Stimulated activated CD4-positive, alpha-beta T cell treated with anti-CD3 and anti-CD28 coated beads, Interleukin-15, amount 100 ng/mL, for 1 hour (primary cell): ENCODE data around the gene TBK1.
"Not testable (repeated sequence)": the region's sequence is repeated elsewhere in the genome, so short reads cannot be mapped to it uniquely, and the experiment has no call there.

Experiments
- DNase-seq, 2 donors: peaks; one replicate each; pipeline ENCODE4 v3.0.0-alpha.2; 2020; ENCODE audit warnings: low read depth in 1 of 2, low spot score in 1 of 2

Gene TBK1

DNA sequence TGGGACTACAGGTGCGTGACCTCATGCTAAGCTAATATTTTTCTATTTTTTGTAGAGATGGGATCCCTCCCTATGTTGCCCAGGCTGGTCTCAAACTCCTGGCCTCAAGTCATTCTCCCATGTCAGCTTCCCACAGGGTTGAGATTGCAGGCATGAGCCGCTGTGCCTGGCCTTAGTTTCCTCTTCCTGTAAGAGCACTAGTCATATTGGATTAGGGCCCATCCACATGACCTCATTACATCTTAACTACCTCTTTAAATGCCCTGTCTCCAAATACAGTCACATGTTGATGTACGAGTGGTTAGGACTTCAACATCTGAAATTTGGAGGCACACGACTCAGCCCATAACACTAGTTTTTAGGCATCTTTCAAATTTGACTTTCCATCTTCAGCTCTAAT is 86.2 kb downstream of the TBK1 start:
- DNase-seq: no peak

DNA sequence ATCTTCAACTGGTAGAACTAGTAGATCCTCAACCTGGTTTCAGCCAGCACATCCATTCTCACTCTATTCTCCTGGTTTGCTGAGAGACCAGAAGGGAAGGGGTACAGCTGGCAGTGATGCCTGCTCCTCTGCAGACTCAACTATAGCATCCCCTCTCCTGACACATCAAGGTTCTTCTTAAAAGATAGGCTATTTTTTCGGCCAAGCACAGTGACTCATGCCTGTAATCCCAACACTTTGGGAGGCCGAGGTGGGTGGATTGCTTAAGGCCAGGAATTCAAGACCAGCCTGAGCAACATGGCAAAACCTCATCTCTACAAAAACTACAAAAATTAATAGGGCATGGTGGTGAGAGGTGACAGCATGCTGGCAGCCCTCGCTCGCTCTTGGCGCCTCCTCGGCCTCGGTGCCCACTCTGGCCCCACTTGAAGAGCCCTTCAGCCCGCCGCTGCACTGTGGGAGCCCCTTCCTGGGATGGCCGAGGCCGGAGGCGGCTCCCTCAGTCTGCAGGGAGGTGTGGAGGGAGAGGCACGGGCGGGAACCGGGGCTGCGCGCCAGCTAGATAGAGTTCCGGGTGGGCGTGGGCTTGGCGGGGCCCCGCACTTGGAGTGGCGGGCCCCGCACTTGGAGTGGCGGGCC is 90.6 kb downstream of the TBK1 start:
- not testable (repeated sequence) for DNase-seq

DNA sequence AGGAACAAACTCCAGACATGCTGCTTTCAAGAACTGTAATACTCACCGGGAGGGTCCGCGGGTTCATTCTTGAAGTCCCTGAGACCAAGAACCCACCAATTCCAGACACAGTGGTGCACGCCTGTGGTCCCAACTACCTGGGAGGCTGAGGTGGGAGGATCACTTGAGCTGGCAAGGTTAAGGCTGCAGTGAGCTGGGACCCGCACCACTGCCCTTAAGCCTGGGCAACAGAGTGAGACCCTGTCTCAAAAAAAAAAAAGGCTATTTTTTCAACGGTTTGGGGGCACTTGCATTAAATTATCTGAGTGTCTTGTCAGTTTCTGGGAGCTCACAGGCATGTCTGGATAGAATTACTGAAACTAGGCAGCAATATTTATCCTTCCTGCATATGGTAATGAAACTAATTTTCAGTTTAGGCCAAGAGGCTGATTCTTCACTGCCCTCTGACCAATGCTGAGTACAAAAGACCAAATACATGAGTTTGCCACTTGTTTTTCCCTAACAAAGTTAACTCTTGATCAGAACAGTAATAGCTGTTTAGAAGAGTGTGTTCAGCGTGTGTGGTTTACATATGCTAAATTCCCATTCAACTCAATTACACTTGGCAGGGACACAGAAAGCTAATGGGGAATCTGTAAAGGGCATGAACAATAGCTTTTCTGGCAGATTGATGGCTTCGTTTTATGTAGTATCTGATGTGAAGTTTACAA is 92.6 kb downstream of the TBK1 start:
- DNase-seq: no peak

- no peak for DNase-seq
Measured at GRCh38 chr12:64545081-64545382, 93.1 kb downstream of the TBK1 start.

DNA sequence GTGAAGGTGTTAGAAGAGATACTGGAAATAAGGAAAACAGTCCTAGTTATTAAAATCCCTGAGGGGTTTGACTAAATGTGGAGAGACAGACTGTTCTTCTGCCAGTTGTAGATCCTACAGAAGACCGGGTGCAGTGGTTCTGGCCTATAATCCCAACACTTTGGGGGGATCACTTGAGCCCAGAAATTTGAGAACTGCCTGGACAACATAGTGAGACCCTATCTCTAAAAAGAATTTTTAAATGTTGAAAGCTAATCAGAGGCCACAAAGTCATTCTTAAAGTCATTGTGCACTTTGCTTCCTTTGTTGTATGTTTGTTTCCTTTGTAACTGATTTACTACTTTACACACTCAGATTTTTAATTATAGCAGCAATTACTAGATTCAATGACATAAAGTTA is 97.2 kb downstream of the TBK1 start:
- no peak for DNase-seq

GRCh38 chr12:64550755-64551154 is 98.8 kb downstream of the TBK1 start:
- no peak for DNase-seq

GRCh38 chr12:64551676-64552075 is 99.8 kb downstream of the TBK1 start:
- DNase-seq: no peak
